ENCODE measurements around the gene C8G.

GRCh38 chr9:136994888-136995230 lies 49.8 kb downstream of the C8G start:
- TF ChIP-seq, protein P1, sequence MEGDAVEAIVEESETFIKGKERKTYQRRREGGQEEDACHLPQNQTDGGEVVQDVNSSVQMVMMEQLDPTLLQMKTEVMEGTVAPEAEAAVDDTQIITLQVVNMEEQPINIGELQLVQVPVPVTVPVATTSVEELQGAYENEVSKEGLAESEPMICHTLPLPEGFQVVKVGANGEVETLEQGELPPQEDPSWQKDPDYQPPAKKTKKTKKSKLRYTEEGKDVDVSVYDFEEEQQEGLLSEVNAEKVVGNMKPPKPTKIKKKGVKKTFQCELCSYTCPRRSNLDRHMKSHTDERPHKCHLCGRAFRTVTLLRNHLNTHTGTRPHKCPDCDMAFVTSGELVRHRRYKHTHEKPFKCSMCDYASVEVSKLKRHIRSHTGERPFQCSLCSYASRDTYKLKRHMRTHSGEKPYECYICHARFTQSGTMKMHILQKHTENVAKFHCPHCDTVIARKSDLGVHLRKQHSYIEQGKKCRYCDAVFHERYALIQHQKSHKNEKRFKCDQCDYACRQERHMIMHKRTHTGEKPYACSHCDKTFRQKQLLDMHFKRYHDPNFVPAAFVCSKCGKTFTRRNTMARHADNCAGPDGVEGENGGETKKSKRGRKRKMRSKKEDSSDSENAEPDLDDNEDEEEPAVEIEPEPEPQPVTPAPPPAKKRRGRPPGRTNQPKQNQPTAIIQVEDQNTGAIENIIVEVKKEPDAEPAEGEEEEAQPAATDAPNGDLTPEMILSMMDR (IDR thresholded peaks at IDR 0.05): no peak
- TF ChIP-seq POLR2A (IDR thresholded peaks at IDR 0.05) (no peak), EP300 (IDR thresholded peaks at IDR 0.05) (no peak), POLR2AphosphoS5 (IDR thresholded peaks at IDR 0.05) (no peak)

Measured in upper lobe of left lung (tissue), 4 donors.